GM21390 (cell line): ENCODE data around the gene SIN3B.

Experiments used
- ATAC-seq: cut with Tn5 transposase; IDR thresholded peaks from one replicate; pipeline ENCODE4 v1.9.1; 2021; ENCODE audit not compliant: unreplicated experiment

Gene SIN3B

DNA sequence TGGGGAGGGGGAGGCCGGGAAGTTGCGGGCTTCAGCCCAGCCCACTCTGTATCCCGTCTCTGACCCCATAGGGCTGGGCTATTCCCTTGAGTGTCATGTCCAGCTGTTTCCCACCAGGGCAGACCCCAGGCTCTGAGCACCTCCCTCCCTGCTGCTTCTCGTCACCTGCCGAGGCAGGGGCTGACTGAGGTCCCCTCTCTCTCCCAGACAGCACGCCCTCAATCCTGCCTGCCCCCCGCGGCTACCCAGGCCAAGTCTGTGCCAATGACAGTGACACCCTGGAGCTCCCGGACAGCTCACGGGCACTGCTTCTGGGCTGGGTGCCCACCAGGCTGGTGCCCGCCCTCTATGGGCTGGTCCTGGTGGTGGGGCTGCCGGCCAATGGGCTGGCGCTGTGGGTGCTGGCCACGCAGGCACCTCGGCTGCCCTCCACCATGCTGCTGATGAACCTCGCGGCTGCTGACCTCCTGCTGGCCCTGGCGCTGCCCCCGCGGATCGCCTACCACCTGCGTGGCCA lies 60.2 kb downstream of the SIN3B start:
- no peak for ATAC-seq

DNA sequence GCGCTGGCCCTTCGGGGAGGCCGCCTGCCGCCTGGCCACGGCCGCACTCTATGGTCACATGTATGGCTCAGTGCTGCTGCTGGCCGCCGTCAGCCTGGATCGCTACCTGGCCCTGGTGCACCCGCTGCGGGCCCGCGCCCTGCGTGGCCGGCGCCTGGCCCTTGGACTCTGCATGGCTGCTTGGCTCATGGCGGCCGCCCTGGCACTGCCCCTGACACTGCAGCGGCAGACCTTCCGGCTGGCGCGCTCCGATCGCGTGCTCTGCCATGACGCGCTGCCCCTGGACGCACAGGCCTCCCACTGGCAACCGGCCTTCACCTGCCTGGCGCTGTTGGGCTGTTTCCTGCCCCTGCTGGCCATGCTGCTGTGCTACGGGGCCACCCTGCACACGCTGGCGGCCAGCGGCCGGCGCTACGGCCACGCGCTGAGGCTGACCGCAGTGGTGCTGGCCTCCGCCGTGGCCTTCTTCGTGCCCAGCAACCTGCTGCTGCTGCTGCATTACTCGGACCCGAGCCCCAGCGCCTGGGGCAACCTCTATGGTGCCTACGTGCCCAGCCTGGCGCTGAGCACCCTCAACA lies 60.8 kb downstream of the SIN3B start:
- no peak for ATAC-seq

DNA sequence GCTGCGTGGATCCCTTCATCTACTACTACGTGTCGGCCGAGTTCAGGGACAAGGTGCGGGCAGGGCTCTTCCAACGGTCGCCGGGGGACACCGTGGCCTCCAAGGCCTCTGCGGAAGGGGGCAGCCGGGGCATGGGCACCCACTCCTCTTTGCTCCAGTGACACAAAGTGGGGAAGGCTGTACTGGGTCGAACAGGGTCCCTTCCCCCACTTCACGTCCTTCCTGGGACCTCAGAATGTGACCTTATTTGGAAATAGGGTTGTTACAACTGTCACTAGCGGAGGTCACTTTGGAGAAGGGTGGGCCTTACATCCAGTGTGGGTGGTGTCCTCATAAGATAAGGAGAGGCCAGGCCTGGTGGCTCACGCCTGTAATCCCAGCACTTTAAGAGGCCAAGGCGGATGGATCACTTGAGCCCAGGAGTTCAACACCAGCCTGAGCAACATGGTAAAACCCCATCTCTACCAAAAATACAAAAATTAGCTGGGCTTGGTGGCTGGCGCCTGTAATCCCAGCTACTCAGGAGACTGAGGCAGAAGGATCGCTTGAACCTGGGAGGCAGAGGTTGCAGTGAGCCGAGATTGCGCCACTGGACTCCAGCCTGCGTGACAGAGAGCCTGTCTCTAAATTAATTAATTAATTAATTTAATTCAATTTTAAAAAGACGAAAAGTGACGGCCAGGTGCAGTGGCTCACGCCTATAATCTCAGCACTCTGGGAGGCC lies 61.4 kb downstream of the SIN3B start:
- ATAC-seq, result no peak

DNA sequence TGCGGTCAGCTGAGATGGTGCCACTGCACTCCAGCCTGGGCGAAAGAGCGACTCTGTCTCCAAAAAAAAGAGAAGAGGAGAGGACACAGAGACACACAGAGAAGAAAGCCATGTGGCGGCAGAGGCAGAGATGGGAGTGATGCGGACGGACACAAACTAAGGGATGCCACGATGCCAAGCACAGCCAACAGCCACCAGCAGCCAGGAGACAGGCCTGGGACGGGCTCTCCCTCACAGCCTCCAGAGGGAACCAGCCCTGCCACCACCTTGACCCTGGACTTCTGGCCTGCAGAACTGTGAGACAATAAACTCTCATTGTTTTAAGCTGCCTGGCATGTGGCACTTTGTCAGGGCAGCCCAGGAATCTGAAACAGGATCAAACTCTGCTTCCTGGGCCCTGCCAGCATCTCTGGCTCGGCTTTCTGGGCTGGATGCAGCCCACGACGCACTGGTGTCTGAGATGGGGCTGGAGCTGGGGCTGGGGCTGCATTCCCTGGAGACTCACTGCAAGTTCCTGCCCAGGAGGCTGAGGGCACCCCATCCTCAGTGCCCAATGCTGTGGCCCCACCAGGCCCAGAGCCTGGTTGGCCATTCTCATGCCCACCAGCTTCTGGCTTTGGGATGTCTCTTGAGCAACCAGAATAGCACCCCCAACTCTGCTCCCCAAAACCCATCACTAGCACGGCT lies 62.6 kb downstream of the SIN3B start:
- no peak for ATAC-seq

DNA sequence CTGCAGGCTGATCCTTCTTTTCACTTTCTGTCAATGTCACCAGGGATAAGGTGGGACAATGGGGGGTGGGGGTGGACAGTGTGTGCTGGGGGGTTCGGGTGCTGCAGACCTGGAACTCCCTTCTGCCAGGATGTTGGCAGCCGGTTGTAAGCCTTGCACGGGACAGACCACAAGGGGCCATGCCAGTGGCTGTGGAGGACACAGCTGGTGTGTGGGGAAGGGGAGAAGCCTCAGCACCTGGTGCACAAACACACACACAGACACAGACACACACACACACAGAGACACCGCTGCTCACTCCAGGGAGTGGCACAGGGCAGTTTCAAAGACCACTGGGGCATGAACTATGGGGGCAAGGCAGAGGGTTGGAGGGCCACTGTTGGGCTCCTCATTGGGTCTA lies 63.2 kb downstream of the SIN3B start:
- no peak for ATAC-seq

DNA sequence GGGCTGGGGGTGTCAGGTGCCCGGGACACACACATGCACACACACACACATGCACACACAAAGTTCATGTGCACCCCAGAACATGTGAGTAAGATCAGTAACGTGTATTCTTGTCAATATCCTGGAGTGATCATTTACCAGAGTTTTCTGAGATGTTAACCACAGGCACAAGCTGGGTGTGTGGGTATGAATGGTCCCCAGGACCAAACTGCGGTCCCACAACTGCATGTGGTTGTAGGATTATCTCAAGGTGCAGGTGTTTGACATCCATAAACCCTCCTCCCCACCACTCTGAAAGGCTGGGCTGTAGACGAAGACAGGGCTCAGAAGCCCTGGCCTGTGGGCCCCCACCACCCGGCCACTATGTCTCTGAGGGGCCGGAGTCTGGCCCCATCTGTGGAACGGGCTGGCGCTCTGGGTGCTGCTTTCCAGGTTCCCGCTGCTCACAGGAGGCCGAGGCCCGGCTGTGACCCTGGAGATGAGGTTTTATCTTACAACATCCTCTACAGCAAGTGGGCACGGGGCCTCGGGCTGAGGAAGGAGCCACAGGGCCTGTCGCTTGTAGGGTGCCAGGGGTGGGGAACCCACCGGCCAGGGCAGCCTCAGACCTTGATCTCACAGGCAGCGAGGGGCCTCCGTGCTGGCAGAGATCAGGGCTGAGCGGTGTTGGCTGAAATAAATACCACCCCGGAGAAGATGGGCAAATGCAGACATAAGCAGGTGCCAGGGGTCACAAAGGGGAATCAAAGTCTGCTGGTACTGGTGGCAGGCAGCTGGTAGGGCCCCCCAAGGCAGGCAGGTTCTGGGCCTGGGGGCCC lies 63.9 kb downstream of the SIN3B start:
- no peak for ATAC-seq

DNA sequence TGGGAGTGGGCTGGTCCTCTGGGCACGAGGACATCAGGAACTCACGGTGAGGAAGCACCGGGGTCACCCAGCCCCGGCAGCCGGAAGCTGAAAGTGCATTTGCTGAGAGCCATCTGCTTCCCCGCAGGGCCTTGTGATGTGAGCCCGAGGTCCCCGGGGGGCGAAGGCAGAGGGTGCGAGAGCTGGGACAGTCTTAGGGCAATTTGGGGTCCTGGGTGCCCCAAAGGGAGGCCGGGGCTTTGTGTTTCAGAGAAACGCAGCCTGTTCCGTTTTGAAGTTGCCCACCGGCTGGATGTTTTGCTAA lies 64.4 kb downstream of the SIN3B start:
- no peak for ATAC-seq

DNA sequence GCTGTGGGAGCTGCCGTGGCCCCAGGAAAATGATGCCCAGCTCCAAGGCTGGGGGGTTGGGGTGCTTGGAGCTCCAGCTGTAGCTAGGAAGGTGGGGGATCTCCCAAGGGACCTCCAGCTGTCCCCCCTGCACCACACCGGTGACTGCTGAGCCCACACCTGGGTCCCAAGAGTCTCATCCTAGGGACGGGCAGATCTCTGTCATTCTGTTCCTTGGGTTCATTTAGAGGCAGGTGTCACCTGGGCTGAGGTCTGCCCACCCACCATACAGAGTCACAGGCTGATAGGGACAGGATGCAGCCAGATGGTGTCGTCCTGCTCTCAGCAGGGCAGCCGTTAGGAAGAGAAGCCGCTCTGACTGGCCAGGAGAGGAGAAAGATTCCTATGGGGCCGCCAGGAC lies 64.9 kb downstream of the SIN3B start:
- no peak for ATAC-seq

DNA sequence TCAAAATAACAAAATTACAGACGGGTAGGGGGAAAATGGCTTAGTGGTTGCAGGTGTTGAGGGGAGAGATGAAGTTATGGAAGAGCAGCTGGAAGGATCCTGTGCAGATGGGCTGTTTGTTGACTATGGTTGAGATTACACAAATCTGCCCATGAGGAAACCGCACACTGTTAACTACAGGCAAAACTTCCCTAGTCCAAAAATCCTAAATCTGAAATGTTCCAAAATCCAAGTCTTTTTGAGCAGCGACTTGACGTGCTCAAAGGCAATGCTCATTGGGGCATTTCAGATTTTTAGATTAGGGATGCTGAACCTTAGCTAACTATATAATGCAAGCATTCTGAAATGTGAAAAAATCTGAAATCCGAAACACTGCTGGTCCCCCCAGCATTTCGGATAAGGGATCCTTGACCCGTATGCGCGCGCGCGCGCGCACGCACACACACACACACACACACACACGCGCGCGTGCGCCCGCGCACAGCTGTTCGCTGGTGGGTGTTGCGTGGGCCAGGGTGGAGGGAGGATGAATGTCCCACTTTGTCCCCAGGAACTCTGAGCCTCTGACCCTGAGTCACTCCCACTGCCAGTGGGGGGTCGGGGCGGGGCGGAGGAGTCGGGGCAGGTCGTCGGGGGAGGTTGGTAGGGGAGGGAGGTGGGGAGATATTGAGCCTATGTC lies 66.4 kb downstream of the SIN3B start:
- no peak for ATAC-seq

DNA sequence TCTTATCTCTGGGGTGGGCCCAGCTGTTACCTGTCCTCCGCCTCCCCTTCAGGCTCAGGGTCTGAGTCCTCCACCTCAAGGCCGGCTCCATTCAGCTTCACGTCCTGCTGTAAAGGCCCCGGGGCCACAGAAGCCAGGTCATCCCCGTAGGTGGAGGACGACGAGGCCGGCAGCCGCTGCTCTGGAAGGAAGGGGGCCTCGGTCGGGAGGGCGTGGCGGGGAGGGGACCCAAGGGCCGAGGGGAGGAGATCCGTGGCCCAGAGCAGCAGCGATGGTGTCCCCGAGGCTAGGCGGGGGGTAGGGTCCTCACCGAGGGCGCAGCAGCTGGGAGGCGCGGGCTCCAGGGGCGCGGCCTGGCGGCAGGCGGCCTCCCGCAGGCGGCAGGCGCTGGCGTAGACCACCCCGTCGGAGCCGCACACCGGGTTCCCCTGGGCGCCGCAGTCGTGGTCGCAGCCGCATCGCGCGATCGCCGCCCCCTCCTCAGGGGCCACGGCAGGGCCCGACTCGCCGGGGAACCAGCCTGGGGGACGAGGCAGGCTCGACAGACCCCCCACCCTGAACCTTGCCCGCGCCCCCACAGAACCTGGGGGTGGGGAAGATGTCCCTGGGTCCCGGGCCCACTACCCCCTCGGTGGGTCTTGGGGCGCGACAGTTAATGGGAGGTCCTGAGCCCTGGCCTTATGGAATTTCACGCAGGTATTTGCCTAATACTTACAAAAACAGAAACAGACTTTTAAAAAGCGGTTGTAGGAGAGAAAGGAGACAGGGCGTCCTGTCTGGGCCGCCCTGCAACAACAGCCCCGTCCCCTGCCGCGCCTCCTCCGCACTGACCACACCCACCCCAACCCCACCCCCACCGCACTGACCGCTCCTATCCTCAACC lies 67.2 kb downstream of the SIN3B start:
- no peak for ATAC-seq

DNA sequence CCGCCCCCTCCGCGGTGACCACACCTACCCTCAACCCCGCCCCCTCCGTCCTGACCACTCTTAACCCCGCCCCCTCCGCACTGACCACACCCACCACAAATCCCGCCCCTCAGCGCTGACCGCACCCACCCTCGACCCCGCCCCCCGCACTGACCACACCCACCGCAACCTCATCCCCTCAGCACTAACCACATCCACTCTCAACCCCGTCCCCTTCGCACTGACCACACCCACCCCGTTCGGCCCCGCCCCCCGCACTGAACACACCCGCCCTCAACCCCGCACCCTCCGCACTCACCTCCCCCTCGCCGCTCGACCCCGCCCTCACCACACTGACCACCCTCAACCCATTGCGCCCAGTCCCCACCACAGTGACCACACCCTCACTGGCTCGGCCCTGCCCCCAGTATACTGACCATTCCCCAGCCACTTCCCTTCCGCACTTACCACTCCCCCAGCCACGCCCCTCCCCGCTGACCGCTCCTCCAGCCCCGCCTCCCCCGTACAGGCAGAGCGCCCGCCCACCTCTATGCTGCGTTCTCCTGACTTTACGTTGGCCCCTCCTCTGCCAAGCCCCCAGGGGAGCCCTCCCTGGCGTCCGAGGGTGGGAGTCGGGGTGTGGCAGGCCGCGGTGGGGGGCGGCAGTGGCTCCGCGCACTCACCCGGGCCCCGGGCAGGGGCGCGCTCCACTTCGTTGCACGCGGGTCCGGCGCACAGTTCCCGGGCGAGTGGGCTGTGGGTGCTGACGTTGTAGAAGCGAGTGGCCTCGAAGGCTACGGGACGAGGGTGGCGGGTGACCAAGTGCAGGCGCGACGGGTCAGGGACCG lies 68.0 kb downstream of the SIN3B start:
- no peak for ATAC-seq

DNA sequence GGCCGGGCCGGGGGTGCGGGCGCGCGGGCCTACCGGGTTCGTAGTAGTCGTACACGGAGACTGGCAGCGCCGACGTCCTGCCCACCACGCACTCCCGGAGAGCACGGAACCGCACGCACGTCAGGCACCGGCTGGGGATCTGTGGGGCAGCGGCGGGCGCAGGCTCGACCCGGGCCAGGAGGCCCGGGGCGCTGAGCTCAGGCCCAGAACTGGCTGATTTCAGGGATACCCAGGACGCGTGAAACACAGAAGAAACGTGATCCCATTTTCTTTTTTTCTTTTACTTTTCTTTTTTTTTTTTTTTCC lies 68.6 kb downstream of the SIN3B start:
- ATAC-seq, result no peak

DNA sequence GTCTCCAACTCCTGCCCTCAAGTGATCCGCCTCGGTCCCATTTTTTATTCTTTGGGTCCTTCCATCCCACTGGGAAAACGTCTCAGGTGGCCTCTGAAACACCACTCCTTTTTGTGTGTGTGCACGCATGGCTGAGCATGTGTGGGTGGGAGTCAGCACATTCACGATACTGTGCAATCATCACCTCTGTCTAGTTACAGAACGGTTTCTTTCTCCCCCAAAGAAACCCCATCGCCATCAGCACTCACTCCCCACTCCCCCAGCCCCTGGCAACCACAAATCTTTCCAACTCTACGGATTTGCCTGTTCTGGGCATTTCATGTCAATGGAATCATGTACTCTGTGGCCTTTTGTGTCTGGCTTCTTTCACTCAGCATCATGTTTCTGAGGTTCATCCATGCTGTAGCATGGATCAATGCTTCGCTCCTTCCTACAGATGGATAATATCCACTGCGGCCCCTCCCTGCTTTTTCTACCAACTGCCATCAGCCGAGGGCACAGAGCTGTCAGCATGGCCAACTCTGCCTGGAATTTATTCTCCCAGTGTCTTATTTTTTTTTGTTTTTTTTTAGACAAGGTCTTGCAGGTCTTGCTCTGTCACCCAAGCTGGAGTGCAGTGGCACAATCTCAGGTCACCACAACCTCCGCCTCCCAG lies 69.3 kb downstream of the SIN3B start:
- no peak for ATAC-seq

DNA sequence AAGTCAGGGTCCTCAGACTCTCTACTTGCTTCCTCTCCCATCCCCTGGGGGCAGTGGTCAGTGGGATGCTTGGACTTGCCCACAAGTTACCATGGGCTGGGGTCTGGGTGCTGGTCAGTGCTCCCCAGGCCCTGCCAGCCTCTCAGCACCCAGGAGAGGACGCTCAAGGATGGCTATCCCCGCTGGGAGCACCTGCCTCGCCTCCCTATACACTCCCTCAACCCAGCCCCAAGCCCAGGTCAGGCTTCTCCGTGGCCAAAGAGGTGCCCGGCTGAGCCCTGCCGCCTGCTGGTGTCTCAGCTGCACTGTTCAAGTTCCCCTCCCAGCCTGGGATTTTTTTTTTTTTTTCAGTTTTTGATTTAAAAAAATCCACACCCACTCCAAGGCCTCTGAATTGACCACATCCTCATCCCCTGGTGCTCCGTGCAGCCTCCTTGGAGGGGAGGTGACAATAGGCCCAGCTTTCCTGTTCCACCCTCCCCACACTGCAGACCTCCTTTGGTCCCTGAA lies 70.4 kb downstream of the SIN3B start:
- no peak for ATAC-seq

DNA sequence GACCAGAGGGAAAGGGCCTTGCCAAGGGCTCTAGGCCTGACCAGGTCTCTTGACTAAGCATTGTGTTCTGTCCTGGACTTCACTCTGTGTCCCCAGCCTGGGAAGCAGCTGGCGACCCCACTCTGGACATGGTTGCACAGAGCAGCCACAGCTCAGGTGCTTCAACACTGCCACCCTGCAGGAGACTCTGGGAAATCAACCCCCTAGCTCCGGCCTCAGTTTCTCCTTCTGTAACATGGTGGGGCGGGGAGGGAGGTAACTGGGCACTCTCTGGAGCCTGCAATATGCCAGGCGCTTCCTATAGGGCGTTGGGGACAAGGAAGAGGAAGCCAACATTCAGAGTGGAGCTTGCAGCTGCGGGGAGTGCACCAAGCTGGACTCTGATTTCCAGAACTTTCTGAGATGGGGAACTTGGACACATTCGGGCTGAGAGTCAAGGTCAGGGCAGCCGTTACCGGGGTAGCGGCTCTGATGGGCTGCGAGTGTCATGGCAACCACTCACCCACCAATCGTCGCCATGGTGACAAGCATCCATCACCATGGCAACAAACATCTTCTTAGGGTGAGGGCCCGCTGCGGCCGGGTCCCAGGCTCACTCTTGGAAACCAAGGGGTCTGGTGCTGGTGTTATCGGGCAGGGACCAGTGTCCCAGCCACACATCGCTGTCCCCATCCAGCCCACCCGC lies 72.4 kb downstream of the SIN3B start:
- ATAC-seq, result no peak

DNA sequence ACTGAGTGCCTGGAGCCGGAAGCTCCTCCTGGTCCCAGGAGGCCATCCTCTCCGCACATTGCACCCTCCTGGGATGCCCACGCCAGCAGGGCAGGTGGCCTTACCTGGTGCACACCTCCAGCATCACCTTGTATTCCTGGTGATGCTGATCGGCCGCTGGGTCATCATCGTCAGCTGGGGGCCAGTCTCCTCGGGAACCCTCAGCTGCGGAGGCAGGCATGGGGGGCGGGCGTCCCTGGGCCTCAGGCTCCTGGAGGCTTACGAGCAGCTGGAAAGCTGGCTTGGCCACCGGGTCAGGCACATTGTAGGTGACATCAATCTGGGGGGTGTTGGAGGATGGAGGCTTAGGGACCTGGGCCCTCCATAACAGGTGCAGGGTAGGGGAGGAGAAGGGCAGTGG lies 73.3 kb downstream of the SIN3B start:
- ATAC-seq, result no peak

DNA sequence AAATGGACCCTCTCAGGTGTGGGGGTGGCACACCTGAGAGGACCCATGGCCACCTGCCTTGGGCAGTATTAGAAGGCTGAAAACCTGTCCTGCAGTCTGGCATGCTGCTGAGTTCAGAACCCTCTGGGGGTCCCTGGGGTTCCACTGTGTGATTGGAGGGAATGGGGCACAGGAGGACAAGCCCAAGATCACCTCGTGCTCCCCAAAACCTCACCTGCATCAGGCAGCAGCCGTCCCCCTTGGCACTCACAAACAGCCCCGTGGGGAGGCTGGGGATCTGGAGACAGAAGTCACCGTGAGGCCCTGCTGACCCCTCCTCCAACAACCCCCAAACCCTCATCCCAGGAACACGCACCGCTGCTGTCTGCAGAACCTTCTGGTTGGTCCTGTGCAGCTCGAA lies 74.1 kb downstream of the SIN3B start:
- ATAC-seq, result no peak

DNA sequence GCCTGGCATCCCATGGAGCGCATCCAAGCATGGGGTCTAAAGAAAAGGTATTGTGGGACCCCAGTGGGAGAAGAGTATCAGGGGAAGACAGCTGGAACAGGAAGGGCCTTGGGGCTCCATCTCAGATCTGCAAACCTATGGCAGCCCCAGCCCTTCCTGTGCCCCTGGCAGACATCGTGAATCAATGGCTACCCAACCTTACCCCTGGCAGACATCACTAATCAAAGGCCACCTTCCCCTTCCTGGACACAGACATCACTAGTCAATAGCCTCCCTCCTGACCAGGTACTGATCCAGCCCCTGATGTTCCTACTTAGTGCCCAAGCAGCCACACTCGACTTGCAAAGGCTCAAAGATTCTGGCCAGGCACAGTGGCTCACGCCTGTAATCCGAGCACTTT lies 75.4 kb downstream of the SIN3B start:
- no peak for ATAC-seq
